ENCODE results near the gene TCF3. TPM values are rescaled to one million over a fixed set of nuclear protein-coding genes. Genes with fewer than 3 reads are reported as not detected.

The TCF3 gene
- total RNA-seq, 1 experiment from 2014 or later, result 304 TPM

DNA sequence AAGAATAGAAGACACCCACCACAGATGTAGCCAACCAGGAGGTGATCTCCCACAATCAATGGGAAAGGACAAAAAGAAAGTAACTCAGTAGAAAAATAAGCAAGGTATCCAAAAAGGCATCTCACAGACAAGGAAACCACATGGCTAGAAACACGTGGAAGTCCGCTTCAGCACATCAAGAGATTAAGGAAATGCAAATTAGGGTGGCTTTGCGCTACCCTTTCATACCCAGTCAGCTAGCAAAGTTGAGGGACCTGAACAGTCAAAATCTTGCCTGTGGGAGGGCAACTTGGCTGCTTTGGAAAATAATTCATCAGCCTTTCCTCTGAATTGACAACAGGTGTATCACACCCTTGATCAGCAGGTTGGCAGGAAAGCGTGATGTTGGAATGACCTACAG, 35.5 kb downstream of the TCF3 start:
- Histone ChIP-seq H3K56ac (ENCODE audit: insufficient read length, low read depth, low read length) (no peak overlapping the region), H4K91ac (ENCODE audit: insufficient read length, low read depth, low read length) (no peak overlapping the region), H3K79me1 (ENCODE audit: insufficient read depth, low read depth, low read length, poor library complexity, severe bottlenecking) (no peaks in the 10 kb centered on the region), H2AFZ (ENCODE audit: low read length) (no peak overlapping the region), H3K4me1 (ENCODE audit: insufficient read depth, low read length) (no peaks in the 10 kb centered on the region), H2BK20ac (ENCODE audit: low read depth, low read length, poor library complexity, severe bottlenecking) (no peak overlapping the region), H3K4me2 (ENCODE audit: insufficient read depth, insufficient read length, low read length) (no peak overlapping the region), H3K79me2 (ENCODE audit: insufficient read depth, low read length) (no peaks in the 10 kb centered on the region), H3K18ac (ENCODE audit: insufficient read length, low read depth, low read length) (no peak overlapping the region), H3K23me2 (ENCODE audit: insufficient read length, low read depth, low read length, poor library complexity, severe bottlenecking) (no peaks in the 10 kb centered on the region), H2BK5ac (ENCODE audit: insufficient read length, low read length) (no peak overlapping the region), H3T11ph (ENCODE audit: low read length) (no peak overlapping the region), H3K27me3 (ENCODE audit: insufficient read depth, low read length) (no peaks in the 10 kb centered on the region), H4K20me1 (ENCODE audit: control insufficient read depth, insufficient read depth, insufficient read length) (no peaks in the 10 kb centered on the region), H4K8ac (replicated peaks; ENCODE audit: insufficient read length, low read depth, low read length) (no peak overlapping the region), H3K27ac (ENCODE audit: insufficient read length, low read depth, low read length) (no peak overlapping the region), H2AK5ac (ENCODE audit: insufficient read length, low read length) (no peak overlapping the region), H4K5ac (ENCODE audit: insufficient read length, low read depth, low read length) (no peak overlapping the region), H3K9me3 (ENCODE audit: control insufficient read depth, low read depth, low read length) (no peaks in the 10 kb centered on the region), H3K9ac (ENCODE audit: extremely low read depth, insufficient read length, low read length) (no peak overlapping the region), H2BK15ac (ENCODE audit: low read depth, low read length) (no peak overlapping the region), H3K14ac (ENCODE audit: insufficient read depth, low read length) (no peak overlapping the region), H2BK12ac (ENCODE audit: insufficient read length, low read depth, low read length) (no peak overlapping the region), H3K4ac (ENCODE audit: low read depth, low read length) (no peak overlapping the region), H3K23ac (ENCODE audit: insufficient read length, low read depth, low read length) (no peak overlapping the region), H2BK120ac (ENCODE audit: low read depth, low read length, poor library complexity, severe bottlenecking) (no peak overlapping the region)
- peaks cover 0 to 12% of the 10 kb centered on the region in 2 experiments; a peak in 2 of 4 replicates for H3K4me1 Mint-ChIP-seq
- peak overlapping the region in 1 of 3 experiments; percentile 64; a peak in 3 of 7 replicates for H3K27ac Mint-ChIP-seq
- H3K4me3 Mint-ChIP-seq, result no peak overlapping the region
- WGBS (ENCODE audit: extremely low coverage, insufficient read length, low lambda C conversion rate), result no CpG with 5 or more reads among the region's 4 CpGs
- peaks cover 48 to 80% (median 79%) of the 10 kb centered on the region in 3 experiments; a peak in 6 of 7 replicates for H3K36me3 Mint-ChIP-seq (ENCODE audit: insufficient read depth in 1 of 3, low read depth in 3 of 3)
- H3K9me3 Mint-ChIP-seq, result no peaks in the 10 kb centered on the region
- H3K27me3 Mint-ChIP-seq (ENCODE audit: low read depth), result no peaks in the 10 kb centered on the region
- no peak for DNase-seq
- TF ChIP-seq, protein P1, sequence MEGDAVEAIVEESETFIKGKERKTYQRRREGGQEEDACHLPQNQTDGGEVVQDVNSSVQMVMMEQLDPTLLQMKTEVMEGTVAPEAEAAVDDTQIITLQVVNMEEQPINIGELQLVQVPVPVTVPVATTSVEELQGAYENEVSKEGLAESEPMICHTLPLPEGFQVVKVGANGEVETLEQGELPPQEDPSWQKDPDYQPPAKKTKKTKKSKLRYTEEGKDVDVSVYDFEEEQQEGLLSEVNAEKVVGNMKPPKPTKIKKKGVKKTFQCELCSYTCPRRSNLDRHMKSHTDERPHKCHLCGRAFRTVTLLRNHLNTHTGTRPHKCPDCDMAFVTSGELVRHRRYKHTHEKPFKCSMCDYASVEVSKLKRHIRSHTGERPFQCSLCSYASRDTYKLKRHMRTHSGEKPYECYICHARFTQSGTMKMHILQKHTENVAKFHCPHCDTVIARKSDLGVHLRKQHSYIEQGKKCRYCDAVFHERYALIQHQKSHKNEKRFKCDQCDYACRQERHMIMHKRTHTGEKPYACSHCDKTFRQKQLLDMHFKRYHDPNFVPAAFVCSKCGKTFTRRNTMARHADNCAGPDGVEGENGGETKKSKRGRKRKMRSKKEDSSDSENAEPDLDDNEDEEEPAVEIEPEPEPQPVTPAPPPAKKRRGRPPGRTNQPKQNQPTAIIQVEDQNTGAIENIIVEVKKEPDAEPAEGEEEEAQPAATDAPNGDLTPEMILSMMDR (conservative IDR thresholded peaks at IDR 0.05), result no peak

Data from H9 (cell line).